Right atrium auricular region (tissue), 2 donors: ENCODE data around the gene BAHD1. TPM values are rescaled to one million over a fixed set of nuclear protein-coding genes. Genes with fewer than 3 reads are reported as not detected.

ENCODE experiments used
- DNase-seq: peaks from one replicate; pipeline ENCODE4 v3.0.0-alpha.2; 2019; ENCODE audit warnings: low spot score
- H3K27ac ChIP-seq, 2 donors: fragments of 200-600 bp; sonication (generic); 1 replicate in 1 of 2; 2 replicates in 1 of 2; pipeline ENCODE4 v1.5.1; 2016 to 2019
- H3K27me3 ChIP-seq, 2 donors: fragments of 200-600 bp; sonication (generic); one replicate each; pipeline versions ENCODE4 v1.5.1 to v1.6.0; 2017 to 2019
- H3K36me3 ChIP-seq: fragments of 200-600 bp; sonication (generic); one replicate; pipeline ENCODE4 v1.5.1; 2016
- H3K4me1 ChIP-seq, 2 donors: fragments of 200-600 bp; sonication (generic); one replicate each; pipeline versions ENCODE4 v1.5.1 to v1.6.0; 2017 to 2019
- H3K4me3 ChIP-seq, 2 donors: fragments of 200-600 bp; sonication (generic); 1 replicate in 1 of 2; 2 replicates in 1 of 2; pipeline ENCODE4 v1.5.1; 2017 to 2019; ENCODE audit warnings: mild to moderate bottlenecking in 1 of 2, moderate library complexity in 1 of 2
- H3K9me3 ChIP-seq, 2 donors: fragments of 200-600 bp; sonication (generic); one replicate each; pipeline ENCODE4 v1.5.1; 2019
- total RNA-seq, 2 donors: library from RNA; depleted of rRNA; stranded (reverse); fragments of >200 nt; gene quantifications; one replicate each; pipeline ENCODE4 v1.1.0, GENCODE V29; 2016
- TF ChIP-seq, protein P1 (sequence below), 2 donors: fragments of 200-600 bp; sonication (generic); IDR thresholded peaks; one replicate each; pipeline ENCODE4 v1.5.1; 2019; ENCODE audit warnings: antibody characterized with exemption in 2 of 2

BAHD1 gene
- total RNA-seq, 2 donors from 2014 or later: 11.6 to 19.2 TPM

- Histone ChIP-seq H3K36me3 (peaks cover 43% of the 10 kb centered on the region), H3K27me3 (no peaks in the 10 kb centered on the region), H3K27ac (no peak overlapping the region), H3K4me1 (no peaks in the 10 kb centered on the region), H3K9me3 (no peaks in the 10 kb centered on the region), H3K4me3 (no peak overlapping the region)
- TF ChIP-seq, protein P1, sequence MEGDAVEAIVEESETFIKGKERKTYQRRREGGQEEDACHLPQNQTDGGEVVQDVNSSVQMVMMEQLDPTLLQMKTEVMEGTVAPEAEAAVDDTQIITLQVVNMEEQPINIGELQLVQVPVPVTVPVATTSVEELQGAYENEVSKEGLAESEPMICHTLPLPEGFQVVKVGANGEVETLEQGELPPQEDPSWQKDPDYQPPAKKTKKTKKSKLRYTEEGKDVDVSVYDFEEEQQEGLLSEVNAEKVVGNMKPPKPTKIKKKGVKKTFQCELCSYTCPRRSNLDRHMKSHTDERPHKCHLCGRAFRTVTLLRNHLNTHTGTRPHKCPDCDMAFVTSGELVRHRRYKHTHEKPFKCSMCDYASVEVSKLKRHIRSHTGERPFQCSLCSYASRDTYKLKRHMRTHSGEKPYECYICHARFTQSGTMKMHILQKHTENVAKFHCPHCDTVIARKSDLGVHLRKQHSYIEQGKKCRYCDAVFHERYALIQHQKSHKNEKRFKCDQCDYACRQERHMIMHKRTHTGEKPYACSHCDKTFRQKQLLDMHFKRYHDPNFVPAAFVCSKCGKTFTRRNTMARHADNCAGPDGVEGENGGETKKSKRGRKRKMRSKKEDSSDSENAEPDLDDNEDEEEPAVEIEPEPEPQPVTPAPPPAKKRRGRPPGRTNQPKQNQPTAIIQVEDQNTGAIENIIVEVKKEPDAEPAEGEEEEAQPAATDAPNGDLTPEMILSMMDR (IDR thresholded peaks at IDR 0.05): no peak
- no peak for DNase-seq
Observed at GRCh38 chr15:40464595-40465185, 23.9 kb downstream of the BAHD1 start.

GRCh38 chr15:40465939-40466338 lies 25.2 kb downstream of the BAHD1 start:
- H3K27ac ChIP-seq: no peak overlapping the region
- no peak for DNase-seq
- no peaks in the 10 kb centered on the region for H3K9me3 ChIP-seq
- H3K4me3 ChIP-seq: no peak overlapping the region
- peaks cover 0 to 8% of the 10 kb centered on the region in 2 donors for H3K4me1 ChIP-seq
- H3K36me3 ChIP-seq: peaks cover 41% of the 10 kb centered on the region
- TF ChIP-seq, protein P1 (IDR thresholded peaks at IDR 0.05): no peak
- H3K27me3 ChIP-seq: no peaks in the 10 kb centered on the region

GRCh38 chr15:40466426-40467260 lies 25.9 kb downstream of the BAHD1 start:
- H3K9me3 ChIP-seq: no peaks in the 10 kb centered on the region
- TF ChIP-seq, protein P1 (IDR thresholded peaks at IDR 0.05): no peak
- no peaks in the 10 kb centered on the region for H3K27me3 ChIP-seq
- H3K4me3 ChIP-seq: no peak overlapping the region
- no peak overlapping the region for H3K27ac ChIP-seq
- DNase-seq: no peak
- H3K36me3 ChIP-seq: peaks cover 41% of the 10 kb centered on the region
- peaks cover 0 to 12% of the 10 kb centered on the region in 2 donors for H3K4me1 ChIP-seq

DNA sequence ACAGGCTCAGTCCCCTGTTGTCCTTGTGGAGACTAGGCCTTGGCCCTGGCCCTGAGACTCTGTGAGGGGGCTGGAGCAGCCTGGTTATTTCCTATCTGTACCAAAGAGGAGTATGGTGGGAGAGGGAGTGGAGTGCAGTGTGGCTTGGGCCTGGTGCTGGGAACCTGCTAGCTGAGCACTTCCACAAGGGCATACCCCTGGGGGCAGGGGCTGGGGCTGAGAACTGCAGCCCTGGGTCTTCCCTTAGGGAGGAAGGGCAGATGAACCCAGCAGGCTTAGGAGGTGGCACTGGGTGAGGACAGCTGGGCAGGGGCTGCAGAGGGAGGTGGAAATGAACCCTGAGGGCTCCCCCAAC lies 26.5 kb downstream of the BAHD1 start:
- no peaks in the 10 kb centered on the region for H3K9me3 ChIP-seq
- peaks cover 0 to 17% of the 10 kb centered on the region in 2 donors for H3K4me1 ChIP-seq
- H3K36me3 ChIP-seq: peaks cover 37% of the 10 kb centered on the region
- TF ChIP-seq, protein P1 (IDR thresholded peaks at IDR 0.05): no peak
- no peak overlapping the region for H3K27ac ChIP-seq
- no peaks in the 10 kb centered on the region for H3K27me3 ChIP-seq
- no peak for DNase-seq
- no peak overlapping the region for H3K4me3 ChIP-seq

DNA sequence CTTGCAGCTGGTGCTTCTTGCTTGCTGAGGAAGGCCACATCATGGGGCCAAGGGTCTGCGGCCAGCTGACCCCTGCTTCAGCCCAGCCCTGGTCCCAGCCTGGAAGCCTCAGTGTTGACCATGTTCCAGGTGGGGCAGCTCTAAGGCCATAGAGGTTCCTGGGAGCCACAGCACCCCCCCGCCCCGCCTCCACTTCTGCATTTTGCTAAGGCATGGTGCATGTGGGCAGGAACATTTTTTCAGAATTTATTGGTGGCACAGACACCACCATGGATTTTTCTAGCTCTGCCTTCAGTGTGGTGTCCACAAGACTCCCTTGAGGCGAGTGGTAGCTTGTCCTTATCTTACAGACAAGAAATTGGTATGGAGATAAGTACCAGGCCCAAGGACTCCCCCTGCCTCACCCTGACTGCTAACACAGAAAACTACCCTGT lies 28.2 kb downstream of the BAHD1 start:
- Histone ChIP-seq H3K9me3 (no peaks in the 10 kb centered on the region), H3K4me3 (no peak overlapping the region), H3K27me3 (no peaks in the 10 kb centered on the region), H3K27ac (no peak overlapping the region), H3K36me3 (peaks cover 27% of the 10 kb centered on the region), H3K4me1 (peaks cover 0 to 20% of the 10 kb centered on the region in 2 donors)
- DNase-seq: no peak
- TF ChIP-seq, protein P1 (IDR thresholded peaks at IDR 0.05): no peak
